Erythroblast (primary cell): Measurements from ENCODE around the gene LCT.
"Not testable (repeated sequence)": the region's sequence is repeated elsewhere in the genome, so short reads cannot be mapped to it uniquely, and the experiment has no call there.

ENCODE experiments used
- DNase-seq, 2 experiments: peaks; one replicate each; lab custom pipeline; 2025; lab: John Stamatoyannopoulos, UW
- GATA1 ChIP-seq: IDR thresholded peaks from 2 replicates; pipeline ENCODE4 v1.6.1; 2011; ENCODE audit warnings: low read depth, mild to moderate bottlenecking, control low read depth, low read length, moderate library complexity
- POLR2A ChIP-seq: IDR thresholded peaks from 2 replicates; pipeline ENCODE4 v1.6.1; 2011; ENCODE audit warnings: mild to moderate bottlenecking, low read length

LCT gene

GRCh38 chr2:135820003-135820618 is 16.9 kb downstream of the LCT start:
- DNase-seq: no peak
- TF ChIP-seq GATA1 (no peak), POLR2A (no peak)

GRCh38 chr2:135818937-135819610 is 17.9 kb downstream of the LCT start:
- TF ChIP-seq GATA1 (no peak), POLR2A (no peak)
- peak; percentile 7 to 10 for DNase-seq

GRCh38 chr2:135817951-135818350 is 19.0 kb downstream of the LCT start:
- TF ChIP-seq GATA1 (no peak), POLR2A (no peak)
- no peak for DNase-seq

GRCh38 chr2:135817466-135817865 is 19.5 kb downstream of the LCT start:
- no peak for DNase-seq
- TF ChIP-seq GATA1: no peak
- no peak for TF ChIP-seq POLR2A

- TF ChIP-seq GATA1 (no peak), POLR2A (no peak)
- DNase-seq: no peak
Measured at GRCh38 chr2:135815269-135815668, 21.7 kb downstream of the LCT start.

GRCh38 chr2:135812907-135813511 is 24.0 kb downstream of the LCT start:
- DNase-seq: no peak
- TF ChIP-seq POLR2A (no peak), GATA1 (no peak)

GRCh38 chr2:135807874-135808273 is 29.1 kb downstream of the LCT start:
- not testable (repeated sequence) for DNase-seq

GRCh38 chr2:135803278-135803677 is 33.7 kb downstream of the LCT start:
- no peak for DNase-seq

GRCh38 chr2:135802350-135802749 is 34.6 kb downstream of the LCT start:
- no peak for DNase-seq
- TF ChIP-seq POLR2A (no peak), GATA1 (no peak)

More at GRCh38 chr2:135803278-135803677, 33.7 kb downstream of the LCT start:
- no peak for TF ChIP-seq GATA1
- TF ChIP-seq POLR2A: no peak

- TF ChIP-seq GATA1 (no peak), POLR2A (no peak)
- DNase-seq: no peak
Measured at GRCh38 chr2:135800513-135801460, 36.2 kb downstream of the LCT start.

GRCh38 chr2:135799738-135800137 is 37.2 kb downstream of the LCT start:
- TF ChIP-seq GATA1 (no peak), POLR2A (no peak)
- no peak for DNase-seq

GRCh38 chr2:135798762-135799161 is 38.2 kb downstream of the LCT start:
- TF ChIP-seq POLR2A (no peak), GATA1 (no peak)
- no peak for DNase-seq

GRCh38 chr2:135798275-135798705 is 38.7 kb downstream of the LCT start:
- TF ChIP-seq GATA1: no peak
- TF ChIP-seq POLR2A: no peak
- DNase-seq: no peak
